GM23338 (cell line): ENCODE data around the gene SLC9A9. TPM values are rescaled to one million over a fixed set of nuclear protein-coding genes. Genes with fewer than 3 reads are reported as not detected.

ENCODE experiments used
- ATAC-seq: fragments of 200-7000 bp; cut with Tn5 transposase; 3 replicates; pipeline ENCODE4 v1.9.1; 2020
- DNase-seq: peaks from one replicate; pipeline ENCODE4 v3.0.0-alpha.2; 2015; ENCODE audit warnings: low spot score
- H2AFZ ChIP-seq: fragments of 200-600 bp; sonication (generic); 2 replicates; pipeline ENCODE4 v1.8.0; 2016; ENCODE audit warnings: antibody characterized with exemption, mild to moderate bottlenecking, moderate library complexity
- H3F3A ChIP-seq: fragments of 200-600 bp; sonication (generic); replicated peaks from 2 replicates; pipeline ENCODE4 v1.8.0; 2017; ENCODE audit warnings: antibody characterized with exemption, mixed run types, low read depth
- H3K27ac ChIP-seq: fragments of 200-600 bp; sonication (generic); 2 replicates; pipeline ENCODE4 v1.6.1; 2016; ENCODE audit warnings: low read depth
- H3K27me3 ChIP-seq: fragments of 200-600 bp; sonication (generic); 2 replicates; pipeline ENCODE4 v1.8.0; 2016; ENCODE audit warnings: mild to moderate bottlenecking, mixed run types, moderate library complexity; ENCODE audit not compliant: insufficient read depth
- H3K36me3 ChIP-seq: fragments of 200-600 bp; sonication (generic); 2 replicates; pipeline ENCODE4 v1.8.0; 2016; ENCODE audit warnings: mild to moderate bottlenecking; ENCODE audit not compliant: insufficient read depth
- H3K4me1 ChIP-seq: fragments of 200-600 bp; sonication (generic); 2 replicates; pipeline ENCODE4 v1.8.0; 2016; ENCODE audit warnings: mild to moderate bottlenecking, moderate library complexity; ENCODE audit not compliant: insufficient read depth
- H3K4me2 ChIP-seq: fragments of 200-600 bp; sonication (generic); 2 replicates; pipeline ENCODE4 v1.7.1; 2017; ENCODE audit warnings: mixed run types
- H3K4me3 ChIP-seq: fragments of 200-600 bp; sonication (generic); 2 replicates; pipeline ENCODE4 v1.6.1; 2016; ENCODE audit warnings: mixed run types
- H3K79me2 ChIP-seq: fragments of 200-600 bp; sonication (generic); replicated peaks from 2 replicates; pipeline ENCODE4 v1.8.0; 2017; ENCODE audit warnings: mild to moderate bottlenecking; ENCODE audit not compliant: insufficient read depth
- H3K9me2 ChIP-seq: fragments of 200-600 bp; sonication (generic); 2 replicates; pipeline ENCODE4 v1.8.0; 2017; ENCODE audit not compliant: insufficient read depth
- H4K20me1 ChIP-seq: fragments of 200-600 bp; sonication (generic); replicated peaks from 2 replicates; pipeline ENCODE4 v1.8.0; 2017; ENCODE audit warnings: mild to moderate bottlenecking; ENCODE audit not compliant: insufficient read depth
- H3K27ac Mint-ChIP-seq: 2 replicates; pipeline ENCODE4 v1.8.0; 2020; ENCODE audit warnings: inconsistent platforms, mild to moderate bottlenecking, moderate library complexity, mixed read lengths
- H3K27me3 Mint-ChIP-seq: 3 replicates; pipeline ENCODE4 v1.8.0; 2022; ENCODE audit warnings: low read depth, mild to moderate bottlenecking, moderate library complexity, mixed read lengths, inconsistent platforms; ENCODE audit not compliant: insufficient read depth, poor library complexity
- H3K36me3 Mint-ChIP-seq: 3 replicates; pipeline ENCODE4 v1.8.0; 2021; ENCODE audit warnings: low read depth, mild to moderate bottlenecking, inconsistent platforms, moderate library complexity, mixed read lengths
- H3K4me1 Mint-ChIP-seq: 3 replicates; pipeline ENCODE4 v1.8.0; 2020; ENCODE audit warnings: mild to moderate bottlenecking, inconsistent platforms, mixed read lengths
- H3K4me3 Mint-ChIP-seq: 3 replicates; pipeline ENCODE4 v1.8.0; 2021; ENCODE audit warnings: moderate library complexity, mild to moderate bottlenecking, inconsistent platforms, mixed read lengths
- H3K9me3 Mint-ChIP-seq: 3 replicates; pipeline ENCODE4 v1.8.0; 2020; ENCODE audit warnings: moderate library complexity, mild to moderate bottlenecking, inconsistent platforms, mixed read lengths
- ETS1 ChIP-seq: IDR thresholded peaks from 2 replicates; pipeline ENCODE4 v1.6.1; 2016; ENCODE audit warnings: antibody characterized with exemption
- EZH2 ChIP-seq: fragments of 200-600 bp; sonication (generic); IDR thresholded peaks from one replicate; pipeline ENCODE4 v1.8.0; 2017; ENCODE audit warnings: antibody characterized with exemption, mild to moderate bottlenecking, low read depth; ENCODE audit not compliant: unreplicated experiment
- EZH2phosphoT487 ChIP-seq: fragments of 200-600 bp; sonication (generic); IDR thresholded peaks from one replicate; pipeline ENCODE4 v1.8.1; 2018; ENCODE audit warnings: antibody characterized with exemption; ENCODE audit not compliant: unreplicated experiment
- JUNB ChIP-seq: IDR thresholded peaks from one replicate; pipeline ENCODE4 v1.6.1; 2016; ENCODE audit warnings: antibody characterized with exemption; ENCODE audit not compliant: unreplicated experiment
- NANOG ChIP-seq: IDR thresholded peaks from 2 replicates; pipeline ENCODE4 v1.6.1; 2016; ENCODE audit warnings: antibody characterized with exemption, borderline replicate concordance
- REST ChIP-seq: IDR thresholded peaks from one replicate; pipeline ENCODE4 v1.6.1; 2018; ENCODE audit warnings: antibody characterized with exemption; ENCODE audit not compliant: unreplicated experiment
- STAT1 ChIP-seq: IDR thresholded peaks from one replicate; pipeline ENCODE4 v1.6.1; 2016; ENCODE audit warnings: antibody characterized with exemption; ENCODE audit not compliant: unreplicated experiment
- ZNF462 ChIP-seq: fragments of 250-450 bp; sonication (Bioruptor Pico); IDR thresholded peaks from 2 replicates; pipeline ENCODE4 v1.5.0; 2020; ENCODE audit warnings: mild to moderate bottlenecking, moderate library complexity
- polyA plus RNA-seq: library from polyadenylated mRNA; unstranded; fragments of >200 nt; fragmentation: Nextera tagmentation; extraction: Ambion mirVana; gene quantifications from 2 replicates; pipeline ENCODE4 v1.2.1, GENCODE V29; 2016
- total RNA-seq: library from RNA; depleted of rRNA; stranded (reverse); fragments of >200 nt; shearing (Covaris generic); gene quantifications from 2 replicates; pipeline ENCODE4 v1.2.3, GENCODE V29; 2014

Gene SLC9A9
- total and polyA plus RNA-seq, 2 experiments from 2014 or later, result 1.3 to 1.6 TPM

GRCh38 chr3:143244516-143245063 lies 603.7 kb downstream of the SLC9A9 start:
- no peaks in the 10 kb centered on the region for H3K36me3 Mint-ChIP-seq
- Histone ChIP-seq H2AFZ (no peak overlapping the region), H3K4me1 (no peaks in the 10 kb centered on the region), H3K79me2 (no peaks in the 10 kb centered on the region), H3K27ac (no peak overlapping the region), H3K4me3 (no peak overlapping the region), H3K36me3 (no peaks in the 10 kb centered on the region), H3F3A (no peaks in the 10 kb centered on the region), H3K4me2 (no peak overlapping the region), H3K9me2 (peaks cover 25% of the 10 kb centered on the region; the same call in 1 of the 2 replicates), H4K20me1 (no peaks in the 10 kb centered on the region), H3K27me3 (no peaks in the 10 kb centered on the region)
- peaks cover 6% of the 10 kb centered on the region; the same call in 2 of the 3 replicates for H3K4me1 Mint-ChIP-seq
- no peaks in the 10 kb centered on the region for H3K9me3 Mint-ChIP-seq
- H3K27ac Mint-ChIP-seq, result no peak overlapping the region
- no peak for TF ChIP-seq EZH2
- TF ChIP-seq ETS1, result no peak
- no peak for TF ChIP-seq STAT1
- TF ChIP-seq NANOG, result no peak
- TF ChIP-seq EZH2phosphoT487, result no peak
- TF ChIP-seq ZNF462, result no peak
- no peak for TF ChIP-seq REST
- no peak for TF ChIP-seq JUNB
- H3K27me3 Mint-ChIP-seq, result no peaks in the 10 kb centered on the region
- H3K4me3 Mint-ChIP-seq, result no peak overlapping the region
- ATAC-seq (no peak), DNase-seq (no peak)
